IMR-90 (cell line): ENCODE measurements around the gene DNAJA1.

Source experiments
- CEBPB ChIP-seq: IDR thresholded peaks from 2 replicates; pipeline ENCODE4 v1.6.1; 2012; ENCODE audit warnings: low read depth, low read length, improper control_type of control experiment
- CHD1 ChIP-seq: IDR thresholded peaks from 2 replicates; pipeline ENCODE4 v1.6.1; 2012; ENCODE audit warnings: low read depth, low read length, improper control_type of control experiment
- CTCF ChIP-seq: conservative IDR thresholded peaks from 2 replicates; pipeline ENCODE4 v1.5.1; 2012; ENCODE audit warnings: mild to moderate bottlenecking, low read depth, low read length, improper control_type of control experiment
- ELK1 ChIP-seq: fragments of 150-350 bp; IDR thresholded peaks from 2 replicates; pipeline ENCODE4 v1.6.1; 2016; ENCODE audit warnings: low read depth, mild to moderate bottlenecking, low read length, moderate library complexity, borderline replicate concordance
- FOS ChIP-seq: fragments of 150-350 bp; IDR thresholded peaks from 2 replicates; pipeline ENCODE4 v1.6.1; 2016; ENCODE audit warnings: low read depth, low read length
- MAZ ChIP-seq: IDR thresholded peaks from 2 replicates; pipeline ENCODE4 v1.6.1; 2012; ENCODE audit warnings: low read depth, mild to moderate bottlenecking, low read length, improper control_type of control experiment, moderate library complexity, borderline replicate concordance
- MXI1 ChIP-seq: IDR thresholded peaks from 2 replicates; pipeline ENCODE4 v1.6.1; 2012; ENCODE audit warnings: low read depth, mild to moderate bottlenecking, low read length, moderate library complexity, borderline replicate concordance
- NFE2L2 ChIP-seq: fragments of 150-350 bp; IDR thresholded peaks from 2 replicates; pipeline ENCODE4 v1.6.1; 2016; ENCODE audit warnings: low read depth, mild to moderate bottlenecking, low read length
- POLR2A ChIP-seq: IDR thresholded peaks from 2 replicates; pipeline ENCODE4 v1.6.1; 2012; ENCODE audit warnings: mild to moderate bottlenecking, low read depth, low read length
- RAD21 ChIP-seq: IDR thresholded peaks from 2 replicates; pipeline ENCODE4 v1.6.1; 2012; ENCODE audit warnings: low read length, improper control_type of control experiment
- RCOR1 ChIP-seq: IDR thresholded peaks from 2 replicates; pipeline ENCODE4 v1.6.1; 2012; ENCODE audit warnings: mild to moderate bottlenecking, low read length, improper control_type of control experiment; ENCODE audit not compliant: insufficient replicate concordance
- RFX5 ChIP-seq: IDR thresholded peaks from 2 replicates; pipeline ENCODE4 v1.8.0; 2012; ENCODE audit warnings: low read depth, mild to moderate bottlenecking, low read length, moderate library complexity
- SMC3 ChIP-seq: fragments of 150-350 bp; IDR thresholded peaks from 2 replicates; pipeline ENCODE4 v1.6.1; 2016; ENCODE audit warnings: low read depth, mild to moderate bottlenecking, antibody characterized with exemption, low read length, moderate library complexity
- USF2 ChIP-seq: fragments of 150-350 bp; IDR thresholded peaks from 2 replicates; pipeline ENCODE4 v1.6.1; 2017; ENCODE audit warnings: mild to moderate bottlenecking, antibody characterized with exemption, low read length, low read depth

GRCh38 chr9:33032292-33032691 is 7.2 kb downstream of the DNAJA1 start:
- TF ChIP-seq CTCF = no peak
- no peak for TF ChIP-seq FOS
- TF ChIP-seq RCOR1 = no peak
- TF ChIP-seq POLR2A = no peak
- no peak for TF ChIP-seq NFE2L2
- no peak for TF ChIP-seq RFX5
- TF ChIP-seq SMC3 = no peak
- no peak for TF ChIP-seq MAZ
- no peak for TF ChIP-seq MXI1
- TF ChIP-seq CEBPB = no peak
- TF ChIP-seq RAD21 = no peak
- no peak for TF ChIP-seq USF2
- TF ChIP-seq ELK1 = no peak
- TF ChIP-seq CHD1 = no peak
